Stimulated activated CD4-positive, alpha-beta T cell treated with anti-CD3 and anti-CD28 coated beads, Interleukin-1b, Interleukin-23, amount 100 ng/mL, for 1 hour (primary cell): ENCODE results near the gene GTPBP2.
A peak's percentile ranks its signal among the peaks of the same experiment; 100 is the strongest.

ENCODE experiments used
- DNase-seq, 2 donors: peaks; one replicate each; pipeline ENCODE4 v3.0.0-alpha.2; 2020; ENCODE audit warnings: low read depth in 2 of 2

The GTPBP2 gene

GRCh38 chr6:43578748-43579147, 50.3 kb downstream of the GTPBP2 start:
- DNase-seq = no peak

- DNase-seq = peak; percentile 74 to 79
These were observed 53.1 kb downstream of the GTPBP2 start, which contains the start of the genes POLH and XPO5 for GRCh38 chr6:43575772-43576551. POLH (plus strand) TSS chr6:43576185; CDS start chr6:43582320, 6,135 bp downstream. XPO5 (minus strand) TSS chr6:43576038; CDS start chr6:43575864, 174 bp downstream.

- DNase-seq = peak in 1 of 2 donors; percentile 10
These were observed 53.8 kb downstream of the GTPBP2 start for GRCh38 chr6:43575105-43575771.

- DNase-seq = no peak
These were observed 57.0 kb downstream of the GTPBP2 start for GRCh38 chr6:43572015-43572414.

- no peak for DNase-seq
These were observed 58.1 kb downstream of the GTPBP2 start for GRCh38 chr6:43570876-43571441.
